Limb (tissue), 2 donors: Measurements from ENCODE around the gene GPAT3.
"Not testable (repeated sequence)": the region's sequence is repeated elsewhere in the genome, so short reads cannot be mapped to it uniquely, and the experiment has no call there.

Experiments
- DNase-seq, 2 donors: peaks; one replicate each; pipeline ENCODE4 v3.0.0-alpha.2; 2016; ENCODE audit errors: extremely low spot score in 2 of 2

Gene GPAT3

DNA sequence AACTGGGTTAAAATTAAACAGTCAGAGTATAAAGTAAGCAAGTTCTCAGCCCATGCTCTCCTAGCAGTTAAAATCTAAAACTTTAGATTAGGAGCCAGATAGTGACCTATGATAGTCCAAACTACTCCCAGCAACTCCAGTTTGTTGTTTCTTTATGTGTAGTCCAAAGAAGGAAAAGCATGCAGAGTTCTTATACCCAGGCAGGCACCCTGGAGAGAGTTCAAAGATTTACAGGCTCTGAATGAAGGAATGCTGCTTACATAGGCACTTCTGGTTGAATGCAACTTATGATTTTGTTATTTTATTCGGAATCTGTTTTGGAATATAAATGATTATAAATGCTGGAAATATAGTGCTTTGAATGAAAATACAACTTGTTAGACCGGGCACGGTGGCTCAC lies 67.2 kb downstream of the GPAT3 start:
- DNase-seq, result no peak

DNA sequence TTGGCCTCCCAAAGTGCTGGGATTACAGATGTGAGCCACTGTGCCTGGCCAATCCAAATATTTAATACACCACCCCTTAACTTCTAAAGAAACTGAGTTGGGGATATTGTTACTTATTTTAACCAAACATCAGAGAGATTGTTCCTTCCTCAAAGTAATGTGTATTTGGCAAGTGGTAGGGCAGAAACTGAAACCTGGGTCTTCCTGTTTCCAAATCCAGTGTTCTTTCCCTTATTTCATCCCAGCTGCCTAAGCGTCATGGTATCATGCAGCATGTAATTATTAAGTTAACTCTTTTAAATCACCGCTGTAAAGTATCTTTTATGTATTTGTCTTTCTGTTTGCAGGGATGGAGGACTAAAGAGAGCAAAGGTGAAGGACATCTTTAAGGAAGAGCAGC lies 68.4 kb downstream of the GPAT3 start:
- no peak for DNase-seq

DNA sequence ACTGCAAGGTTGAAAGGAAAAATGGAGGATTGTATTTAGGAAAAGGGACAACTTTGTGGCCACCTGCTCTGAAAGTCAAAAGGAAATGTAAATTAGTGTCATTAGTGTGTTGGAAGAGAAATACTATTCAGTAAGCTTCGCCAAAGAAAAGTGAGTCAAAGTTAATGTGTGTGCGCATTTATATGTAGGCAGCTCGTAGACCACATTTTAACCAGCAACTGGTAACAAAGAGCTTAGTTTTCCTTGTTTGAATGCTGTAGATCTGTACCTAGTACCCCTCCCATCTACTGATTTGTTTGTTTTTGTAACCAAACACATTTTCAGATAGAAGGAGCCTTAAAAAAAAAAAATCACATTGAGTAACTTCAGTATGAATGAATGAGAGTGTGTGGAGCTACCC lies 69.3 kb downstream of the GPAT3 start:
- no peak for DNase-seq

DNA sequence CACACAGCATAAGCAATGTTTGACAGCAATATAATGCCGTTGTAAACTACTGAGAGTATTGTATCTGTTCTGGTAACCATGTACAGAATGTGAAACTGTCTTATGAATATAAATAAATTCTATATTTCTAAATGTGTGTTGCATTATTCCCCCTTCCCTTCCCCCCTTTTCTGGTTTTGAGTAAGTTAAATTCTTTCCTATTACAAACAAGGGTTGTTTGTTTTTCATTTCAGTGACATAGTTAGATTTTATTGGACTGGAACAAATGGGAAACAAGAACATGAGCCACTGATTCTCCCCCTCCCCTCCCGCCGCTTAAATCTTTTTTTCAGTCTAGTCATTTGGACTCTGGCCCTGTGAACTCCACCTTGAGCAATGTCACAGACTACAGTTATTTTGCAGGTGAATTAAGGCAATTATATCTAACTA lies 69.8 kb downstream of the GPAT3 start:
- no peak for DNase-seq

DNA sequence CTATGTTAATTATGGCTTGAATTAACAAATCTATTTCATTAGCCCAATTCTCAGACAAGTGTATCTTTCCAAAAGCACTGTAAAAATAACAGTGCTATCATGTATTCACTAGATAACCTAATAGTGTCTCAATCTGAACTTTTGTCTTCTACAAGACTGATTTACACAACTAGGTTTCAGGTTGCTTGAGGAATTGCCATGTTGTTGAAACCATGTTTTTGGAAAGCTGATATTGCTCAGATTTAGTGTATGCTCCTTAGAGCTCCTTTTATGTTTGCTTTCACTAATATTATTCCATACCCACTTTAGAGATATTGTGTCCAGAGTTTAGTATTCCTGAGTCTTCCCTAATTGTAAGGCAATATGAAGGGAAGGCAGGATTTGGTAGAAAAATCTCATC lies 70.6 kb downstream of the GPAT3 start:
- DNase-seq, result no peak

DNA sequence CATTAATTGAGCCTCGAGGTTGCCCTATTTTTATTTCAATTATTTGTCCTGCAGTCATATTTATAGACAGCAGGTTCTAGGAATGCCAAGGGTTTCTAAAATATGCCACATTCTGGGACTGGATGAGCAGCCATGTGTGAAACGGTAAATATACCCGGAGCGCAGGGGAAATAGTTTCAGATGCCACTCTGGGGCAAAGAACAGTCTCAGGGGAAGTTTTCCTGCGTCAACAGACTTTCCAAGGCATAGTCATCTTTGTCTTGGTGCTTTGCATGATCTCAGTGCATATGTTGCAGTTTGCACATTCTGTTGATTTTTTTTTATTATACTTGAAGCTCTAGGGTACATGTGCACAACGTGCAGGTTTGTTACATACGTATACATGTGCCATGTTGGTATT lies 71.0 kb downstream of the GPAT3 start:
- no peak for DNase-seq

DNA sequence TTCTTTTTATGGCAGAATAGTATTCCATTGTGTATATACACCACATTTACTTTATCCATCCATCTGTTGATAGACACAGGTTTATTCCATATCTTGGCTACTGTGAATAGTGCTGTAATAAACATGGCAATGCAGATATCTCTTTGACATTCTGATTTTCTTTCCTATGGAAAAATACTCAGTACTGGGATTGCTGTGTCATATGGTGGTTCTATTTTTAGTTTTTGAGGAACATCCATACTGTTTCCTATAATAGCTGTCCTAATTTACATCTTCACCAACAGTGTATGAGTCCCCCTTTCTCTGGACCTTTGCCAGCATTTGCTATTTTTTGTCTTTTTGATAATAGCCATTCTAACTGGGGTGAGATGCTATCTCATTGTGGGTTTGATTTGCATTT lies 73.5 kb downstream of the GPAT3 start:
- no peak for DNase-seq

DNA sequence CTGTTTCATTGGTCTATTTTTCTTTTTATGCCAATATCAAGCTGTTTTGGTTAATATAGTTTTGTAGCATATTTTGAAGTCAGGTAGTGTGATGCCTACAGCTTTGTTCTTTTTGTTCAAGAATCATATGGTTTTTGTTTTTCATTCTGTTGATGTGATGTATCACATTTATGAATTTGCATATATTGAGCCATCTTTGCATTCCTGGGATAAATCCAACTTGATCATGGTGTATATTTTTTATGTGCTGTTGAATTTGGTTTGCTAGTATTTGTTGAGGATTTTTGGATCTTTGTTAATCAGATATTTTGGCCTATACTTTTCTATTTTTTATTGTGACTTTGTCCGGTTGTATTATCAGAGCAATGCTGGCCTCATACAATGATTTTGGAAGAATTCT lies 74.8 kb downstream of the GPAT3 start:
- no peak for DNase-seq

DNA sequence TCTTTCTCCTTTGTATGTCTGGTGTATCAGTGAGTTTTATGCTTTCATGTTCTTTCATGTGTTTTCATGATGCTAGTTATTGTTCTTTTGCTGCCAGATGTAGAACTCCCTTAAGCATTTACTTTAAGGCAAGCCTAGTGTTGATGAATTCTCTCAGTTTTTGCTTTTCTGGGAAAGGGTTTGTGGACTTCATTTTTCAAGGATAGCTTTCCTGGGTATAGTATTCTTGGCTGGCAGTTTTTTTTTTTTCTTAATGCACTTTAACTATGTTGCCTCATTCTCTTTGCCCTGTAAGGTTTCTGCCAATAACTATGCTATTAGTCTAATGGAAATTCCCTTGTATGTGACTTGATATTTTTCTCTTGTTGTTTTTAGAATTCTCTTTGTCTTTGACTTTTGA lies 77.1 kb downstream of the GPAT3 start:
- no peak for DNase-seq

DNA sequence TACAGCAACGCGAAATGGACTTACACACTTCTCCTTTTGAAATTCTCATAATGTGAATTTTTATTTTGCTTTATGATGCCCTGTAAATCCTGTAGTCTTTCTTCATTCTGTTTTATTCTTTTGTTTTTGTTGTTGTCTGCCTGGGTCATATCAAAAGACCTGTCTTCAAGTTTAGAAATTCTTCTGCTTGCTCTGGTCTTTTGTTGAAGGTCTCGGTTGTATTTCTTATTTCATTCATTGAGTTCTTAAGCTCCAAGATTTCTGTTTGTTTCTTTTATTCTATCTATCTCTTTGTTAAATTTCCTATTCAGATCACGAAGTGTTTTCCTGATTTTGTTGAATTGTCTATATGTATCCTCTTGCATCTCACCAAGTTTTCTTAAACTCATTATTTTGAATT lies 78.1 kb downstream of the GPAT3 start:
- DNase-seq, result no peak

DNA sequence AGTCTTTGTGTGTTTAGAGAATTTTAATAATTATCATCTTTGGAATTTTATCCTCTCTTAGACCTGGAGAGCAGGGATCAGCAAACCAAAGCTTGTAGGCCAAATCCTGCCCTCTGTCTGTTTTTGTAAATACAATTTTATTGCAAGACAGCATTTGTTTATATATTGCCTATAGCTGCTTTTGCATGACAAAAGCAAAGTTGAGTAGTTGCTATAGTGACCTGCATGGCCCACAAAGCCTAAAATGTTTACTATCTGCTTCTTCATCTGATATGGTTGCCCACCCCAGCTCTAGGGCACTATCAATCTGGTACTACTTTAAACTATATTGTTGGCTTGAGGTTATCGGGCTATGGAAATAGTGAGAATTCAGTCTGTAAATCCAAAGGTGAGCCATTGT lies 80.3 kb downstream of the GPAT3 start:
- no peak for DNase-seq

DNA sequence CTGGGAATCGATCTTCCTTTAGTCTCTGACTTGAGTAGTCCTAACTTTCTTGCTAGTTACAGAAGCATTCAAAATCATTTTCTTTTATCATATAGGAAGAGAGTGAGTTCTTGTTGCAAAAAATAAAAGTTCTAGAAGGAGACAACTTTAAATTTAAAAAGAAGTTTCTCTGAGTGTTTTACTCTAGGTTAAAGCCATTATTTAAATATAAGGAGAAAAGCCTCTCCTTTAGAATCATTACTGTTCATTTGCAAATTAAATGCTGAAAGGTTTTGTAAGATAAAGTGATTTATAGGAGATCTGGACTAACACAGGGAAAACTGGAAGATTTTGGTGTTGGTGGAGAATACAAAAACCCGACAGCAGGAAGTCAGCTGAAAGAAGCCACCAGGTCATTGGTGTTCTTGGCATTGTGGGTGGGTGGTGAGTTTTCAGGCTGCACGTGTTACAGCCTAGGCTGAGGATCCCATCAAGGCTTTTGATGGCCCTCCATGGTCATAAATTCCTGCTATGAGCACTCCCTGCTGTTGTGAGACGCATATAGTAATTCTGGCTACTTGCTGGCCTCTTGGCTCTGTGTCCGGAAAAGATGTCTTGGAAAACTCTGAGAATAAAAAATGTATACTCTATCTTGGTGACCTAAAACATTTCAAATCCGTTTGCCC lies 81.6 kb downstream of the GPAT3 start:
- DNase-seq, result no peak

DNA sequence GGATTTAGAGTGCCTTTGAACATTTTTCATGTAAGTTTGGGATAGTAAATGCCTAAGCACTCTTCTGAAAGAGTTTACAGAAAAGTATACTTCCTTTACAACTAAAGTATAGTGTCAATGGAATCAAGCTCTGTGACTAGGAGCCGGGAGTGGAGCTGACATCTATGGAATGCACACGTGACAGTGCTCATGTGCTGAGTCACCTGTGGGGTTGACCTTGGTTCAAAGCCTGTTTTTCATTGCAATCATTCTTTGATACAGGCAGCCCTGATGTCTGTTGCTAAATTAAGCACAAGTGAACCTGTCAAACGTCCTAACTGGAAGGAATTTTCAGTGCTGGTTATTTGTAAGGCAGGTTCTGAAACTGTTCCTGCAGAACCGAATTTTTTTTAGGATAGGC lies 82.5 kb downstream of the GPAT3 start:
- DNase-seq, result no peak

DNA sequence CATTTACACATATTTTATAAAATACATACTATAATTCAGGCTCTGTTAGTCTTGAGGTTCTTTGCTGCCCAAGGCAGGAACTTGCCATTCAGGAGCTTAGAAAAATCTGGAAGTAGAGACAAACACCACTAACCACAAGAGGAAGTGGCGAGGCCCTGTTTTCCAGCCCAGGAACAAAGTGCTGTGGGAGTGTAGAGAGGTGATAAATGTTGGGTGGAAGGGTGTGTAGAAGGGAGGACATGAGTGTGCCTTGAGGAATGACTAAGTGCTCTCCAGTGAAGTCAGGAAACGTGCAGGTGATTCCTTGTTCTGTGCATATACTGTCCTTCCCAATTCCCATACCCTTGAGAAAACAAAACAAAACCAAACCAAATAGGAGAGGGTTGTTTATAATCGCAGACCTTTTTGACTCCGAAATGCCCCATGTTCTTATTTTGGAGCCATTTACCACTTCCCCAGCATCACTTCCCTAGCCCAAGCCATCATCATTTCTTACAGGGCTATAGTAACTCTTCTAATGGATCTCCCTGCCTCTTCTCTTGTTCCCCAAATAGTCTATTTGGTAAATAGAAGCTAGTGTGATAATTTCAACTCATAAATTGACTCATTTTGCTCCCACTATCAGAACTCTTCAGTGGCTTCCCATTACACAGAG lies 83.2 kb downstream of the GPAT3 start:
- no peak for DNase-seq

DNA sequence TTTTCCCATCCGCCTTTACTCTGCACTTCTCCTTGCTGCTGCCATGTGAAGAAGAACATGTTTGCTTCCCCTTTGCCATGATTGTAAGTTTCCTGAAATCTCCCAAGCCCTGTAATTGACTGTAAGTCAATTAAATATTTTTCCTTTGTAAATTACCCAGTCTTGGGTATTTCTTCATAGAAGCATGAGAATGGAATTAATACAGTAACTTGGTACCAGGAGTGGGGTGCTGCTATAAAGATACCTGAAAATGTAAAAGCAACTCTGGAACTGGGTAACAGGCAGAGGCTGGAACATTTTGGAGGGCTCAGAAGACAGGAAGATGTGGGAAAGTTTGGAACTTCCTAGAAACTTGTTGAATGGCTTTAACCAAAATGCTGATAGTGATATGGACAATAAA lies 86.2 kb downstream of the GPAT3 start:
- DNase-seq, result not testable (repeated sequence)

DNA sequence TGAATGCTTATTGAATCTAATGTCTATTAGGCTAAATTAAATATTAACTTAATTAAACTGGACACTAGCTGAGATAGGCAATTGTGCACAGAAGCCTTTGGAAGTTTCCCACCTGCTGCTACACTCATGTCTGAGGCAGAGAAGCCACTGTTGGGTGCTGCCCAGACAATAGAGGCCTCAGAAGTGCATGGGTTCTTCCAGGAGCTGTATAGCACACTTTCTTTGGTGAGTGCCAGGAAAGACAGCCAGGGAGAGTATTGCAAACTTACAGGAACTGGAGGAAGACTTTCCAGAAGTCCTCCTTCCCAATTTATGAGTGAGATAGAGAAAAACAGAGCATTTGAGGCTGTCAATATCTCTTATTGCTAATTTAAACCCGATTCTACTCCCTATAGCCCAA lies 89.9 kb downstream of the GPAT3 start:
- no peak for DNase-seq

DNA sequence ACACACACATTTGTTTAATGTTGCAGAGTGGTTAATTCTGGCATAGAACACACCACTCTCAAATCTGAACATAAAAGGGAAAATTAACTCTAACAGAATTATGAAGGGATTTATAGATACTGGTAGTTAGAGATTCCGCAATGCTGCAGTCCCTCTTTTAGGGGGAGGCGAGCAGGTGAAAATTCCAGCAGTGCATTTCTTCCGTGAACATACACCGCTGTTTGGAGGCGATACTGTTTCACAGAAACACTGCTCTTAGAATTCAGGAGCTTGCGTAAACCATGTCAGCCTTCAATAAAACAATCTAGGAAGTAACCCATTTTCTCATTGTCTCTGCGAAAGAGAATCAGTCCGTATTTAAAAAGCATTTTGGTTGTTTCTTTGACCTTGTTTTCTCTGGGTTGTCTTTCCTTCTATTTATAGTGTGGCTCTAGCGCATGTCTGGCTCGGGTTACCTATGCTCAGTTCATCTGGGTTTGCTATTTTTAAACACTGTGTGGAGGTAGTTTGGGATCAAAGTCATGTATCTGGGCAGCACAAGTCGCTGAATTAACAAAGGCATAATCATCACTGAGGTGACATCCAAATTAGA lies 90.4 kb downstream of the GPAT3 start:
- DNase-seq, result no peak

DNA sequence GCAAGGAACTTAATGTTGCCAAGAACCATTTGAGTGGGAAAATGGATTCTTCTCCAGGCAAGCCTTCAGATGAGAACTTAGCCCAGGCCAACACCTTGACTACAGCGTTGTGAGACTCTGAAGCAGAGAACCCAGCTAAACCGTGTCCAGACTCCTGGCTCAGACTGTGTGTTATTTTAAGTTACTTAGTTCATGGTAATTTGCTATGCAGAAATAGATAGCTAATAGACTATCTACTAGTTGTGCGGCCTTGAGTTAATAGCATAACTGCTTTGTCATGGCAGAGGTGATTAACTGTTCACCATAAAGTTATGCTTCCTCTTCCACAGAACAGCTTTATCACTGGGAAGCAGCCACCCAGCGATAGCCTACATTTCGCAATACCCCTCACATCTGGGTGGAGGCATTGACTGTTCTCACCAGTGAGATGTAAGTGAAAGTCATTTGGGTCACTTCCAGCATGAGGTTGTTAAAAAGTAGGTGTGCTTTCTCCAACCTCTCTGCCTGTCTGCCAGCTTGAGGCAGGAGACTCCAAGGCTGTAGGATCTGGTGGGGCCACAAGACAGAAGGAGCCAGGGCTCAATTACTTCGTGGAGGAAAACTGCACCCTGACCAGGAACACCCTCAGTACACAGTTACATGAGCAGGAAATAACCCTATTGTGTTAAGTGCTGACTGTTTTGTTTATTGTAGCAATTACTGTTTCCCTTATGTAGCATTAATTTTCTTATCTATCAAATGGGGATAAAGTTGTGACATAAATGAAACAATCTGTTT lies 94.2 kb downstream of the GPAT3 start:
- no peak for DNase-seq

DNA sequence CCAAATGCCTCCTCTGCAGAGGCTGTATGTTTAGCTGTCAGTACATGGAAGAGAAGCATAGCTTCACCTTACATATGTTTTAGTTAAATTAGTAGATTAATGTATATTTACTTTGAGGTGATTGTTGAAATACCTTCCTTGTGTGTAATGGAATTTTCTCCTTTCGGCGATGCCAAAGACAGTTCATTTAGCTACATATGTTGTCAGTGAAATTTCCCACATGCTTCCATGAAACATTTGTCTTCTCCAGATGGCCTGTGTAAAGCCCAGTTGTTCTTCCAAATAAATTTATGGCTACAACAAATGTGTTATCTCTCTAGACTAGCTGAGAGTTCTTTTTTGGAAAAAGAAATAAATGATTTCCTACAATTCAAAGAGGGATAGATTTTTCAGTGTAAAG lies 95.2 kb downstream of the GPAT3 start:
- DNase-seq, result peak in 1 of 2 donors; percentile 81

DNA sequence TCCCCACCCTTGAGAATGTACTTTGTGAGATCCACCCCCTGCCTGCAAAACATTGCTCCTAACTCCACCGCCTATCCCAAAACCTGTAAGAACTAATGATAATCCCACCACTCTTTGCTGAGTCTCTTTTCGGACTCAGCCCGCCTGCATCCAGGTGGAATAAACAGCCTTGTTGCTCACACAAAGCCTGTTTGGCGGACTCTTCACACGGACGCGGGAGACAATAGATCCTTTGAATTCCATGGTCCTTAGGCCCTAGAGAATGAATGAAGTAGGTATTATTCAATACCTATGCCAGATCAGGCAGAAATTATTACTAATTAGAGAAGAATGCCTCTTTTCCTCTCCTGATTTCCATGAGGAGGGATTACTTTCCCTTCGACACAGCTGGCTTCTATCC lies 101.0 kb downstream of the GPAT3 start:
- DNase-seq, result no peak

DNA sequence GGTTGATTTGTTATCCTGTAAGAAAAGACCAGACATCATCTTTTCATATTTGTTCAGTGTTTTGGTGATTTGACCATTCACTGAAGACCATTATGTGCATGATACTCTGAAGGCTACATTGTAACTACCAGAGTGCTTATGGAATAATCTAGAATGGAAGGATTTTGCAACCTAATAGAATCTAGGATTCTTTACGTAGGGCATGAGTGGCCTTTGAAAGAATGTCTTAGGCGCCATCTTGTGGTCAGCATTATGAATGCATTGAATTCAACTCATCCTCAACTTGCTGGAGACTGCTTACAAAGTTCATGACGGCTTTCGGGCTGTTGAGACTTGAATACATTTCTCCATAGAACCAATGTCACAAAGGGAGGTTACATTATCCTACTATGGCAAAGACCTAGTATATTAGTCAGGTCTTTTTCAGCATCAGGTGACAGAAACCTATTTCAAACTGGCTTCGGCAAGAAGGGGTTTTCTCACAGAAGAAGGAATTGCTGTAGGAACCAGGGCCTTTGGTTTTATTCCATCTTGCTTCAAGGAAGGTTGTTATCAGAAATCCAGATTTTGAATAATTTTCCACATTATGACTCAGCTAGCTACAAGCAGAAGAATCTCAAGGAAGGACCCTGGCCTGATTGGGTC lies 104.1 kb downstream of the GPAT3 start:
- DNase-seq, result peak; percentile 58 to 78

DNA sequence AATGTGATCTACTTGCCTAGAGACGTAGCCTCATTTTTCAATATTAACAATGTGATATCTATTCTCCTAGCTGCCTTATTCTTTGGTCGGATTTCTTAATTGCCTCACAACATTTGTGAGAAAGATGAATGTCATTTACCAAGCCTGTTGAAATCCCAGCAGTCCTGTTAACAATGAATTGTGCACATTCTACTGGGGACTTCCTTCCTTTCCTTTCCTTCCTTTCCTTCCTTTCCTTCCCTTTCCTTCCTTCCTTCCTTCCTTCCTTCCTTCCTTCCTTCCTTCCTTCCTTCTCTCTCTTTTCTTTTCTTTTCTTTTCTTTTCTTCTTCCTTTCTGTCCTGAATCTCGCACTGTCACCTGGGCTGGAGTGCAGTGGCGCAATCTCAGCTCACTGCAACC lies 107.1 kb downstream of the GPAT3 start:
- DNase-seq, result no peak
